Liver (tissue), 9 donors: ENCODE data around the gene PALB2. TPM values are rescaled to one million over a fixed set of nuclear protein-coding genes. Genes with fewer than 3 reads are reported as not detected.

ENCODE experiments used
- DNase-seq: peaks from one replicate; pipeline ENCODE4 v3.0.0-alpha.2; 2017; ENCODE audit warnings: low spot score
- H3K27ac ChIP-seq, 2 donors: one replicate each; pipeline ENCODE4 v1.7.0; 2013; ENCODE audit warnings: inconsistent platforms in 2 of 2, low read length in 2 of 2, control low read depth in 1 of 2, low read depth in 1 of 2, mild to moderate bottlenecking in 1 of 2
- H3K27me3 ChIP-seq, 4 donors: one replicate each; pipeline versions ENCODE4 v1.6.1 to v1.7.0; 2013; ENCODE audit warnings: low read length in 3 of 4, inconsistent platforms in 1 of 4, mild to moderate bottlenecking in 1 of 4, moderate library complexity in 1 of 4; ENCODE audit not compliant: control insufficient read depth in 4 of 4, insufficient read depth in 4 of 4
- H3K36me3 ChIP-seq, 4 donors: one replicate each; pipeline versions ENCODE4 v1.6.1 to v1.7.0; 2013; ENCODE audit warnings: low read length in 3 of 4, mild to moderate bottlenecking in 3 of 4, low read depth in 1 of 4, moderate library complexity in 1 of 4; ENCODE audit not compliant: control insufficient read depth in 4 of 4, insufficient read depth in 3 of 4
- H3K4me1 ChIP-seq, 4 donors: one replicate each; pipeline versions ENCODE4 v1.6.1 to v1.7.0; 2013; ENCODE audit warnings: low read length in 3 of 4, mild to moderate bottlenecking in 3 of 4, moderate library complexity in 1 of 4; ENCODE audit not compliant: control insufficient read depth in 4 of 4, insufficient read depth in 4 of 4
- H3K4me3 ChIP-seq, 3 donors: one replicate each; pipeline versions ENCODE4 v1.6.1 to v1.7.0; 2013; ENCODE audit warnings: low read length in 3 of 3, control low read depth in 1 of 3, low read depth in 1 of 3, mild to moderate bottlenecking in 1 of 3
- H3K9ac ChIP-seq, 2 donors: one replicate each; pipeline ENCODE4 v1.7.0; 2013; ENCODE audit warnings: low read length in 2 of 2, mild to moderate bottlenecking in 2 of 2, moderate library complexity in 2 of 2, control low read depth in 1 of 2, low read depth in 1 of 2
- H3K9me3 ChIP-seq, 4 donors: one replicate each; pipeline versions ENCODE4 v1.6.1 to v1.7.0; 2013; ENCODE audit warnings: low read length in 3 of 4; ENCODE audit not compliant: control insufficient read depth in 4 of 4
- ATF3 ChIP-seq: IDR thresholded peaks from 2 replicates; pipeline ENCODE4 v1.6.1; 2016; ENCODE audit warnings: antibody characterized with exemption
- CTCF ChIP-seq: fragments of 150-350 bp; IDR thresholded peaks from 2 replicates; pipeline ENCODE4 v1.5.1; 2017; ENCODE audit warnings: improper control_type of control experiment, low read depth, low read length; ENCODE audit not compliant: missing input control
- EGR1 ChIP-seq, 2 donors: IDR thresholded peaks; 2 replicates each; pipeline ENCODE4 v1.6.1; 2016 to 2018; ENCODE audit warnings: antibody characterized with exemption in 2 of 2, low read depth in 2 of 2
- FOXA1 ChIP-seq: IDR thresholded peaks from 2 replicates; pipeline ENCODE4 v1.6.1; 2016; ENCODE audit warnings: antibody characterized with exemption
- FOXA2 ChIP-seq: IDR thresholded peaks from 2 replicates; pipeline ENCODE4 v1.6.1; 2016; ENCODE audit warnings: antibody characterized with exemption
- GABPA ChIP-seq, 2 donors: IDR thresholded peaks in 1 of 2; conservative IDR thresholded peaks in 1 of 2; 2 replicates each; pipeline ENCODE4 v1.6.1; 2016; ENCODE audit warnings: antibody characterized with exemption in 2 of 2, mild to moderate bottlenecking in 1 of 2, moderate library complexity in 1 of 2
- HNF4A ChIP-seq, 2 donors: conservative IDR thresholded peaks; 2 replicates each; pipeline ENCODE4 v1.6.1; 2016; ENCODE audit warnings: antibody characterized with exemption in 2 of 2, mild to moderate bottlenecking in 2 of 2
- HNF4G ChIP-seq: IDR thresholded peaks from 2 replicates; pipeline ENCODE4 v1.6.1; 2016; ENCODE audit warnings: antibody characterized with exemption
- JUND ChIP-seq, 2 donors: IDR thresholded peaks; 2 replicates each; pipeline ENCODE4 v1.6.1; 2016; ENCODE audit warnings: antibody characterized with exemption in 2 of 2
- MAX ChIP-seq: IDR thresholded peaks from 2 replicates; pipeline ENCODE4 v1.6.1; 2016; ENCODE audit warnings: antibody characterized with exemption
- NR2F2 ChIP-seq: IDR thresholded peaks from 2 replicates; pipeline ENCODE4 v1.6.1; 2016; ENCODE audit warnings: antibody characterized with exemption
- RAD21 ChIP-seq, 2 donors: IDR thresholded peaks; 2 replicates each; pipeline ENCODE4 v1.6.1; 2016; ENCODE audit warnings: antibody characterized with exemption in 2 of 2, mild to moderate bottlenecking in 2 of 2
- REST ChIP-seq: IDR thresholded peaks from 2 replicates; pipeline ENCODE4 v1.6.1; 2016; ENCODE audit warnings: antibody characterized with exemption, mild to moderate bottlenecking
- RXRA ChIP-seq, 2 donors: IDR thresholded peaks; 2 replicates each; pipeline ENCODE4 v1.6.1; 2017 to 2018; ENCODE audit warnings: antibody characterized with exemption in 2 of 2, mild to moderate bottlenecking in 1 of 2
- SP1 ChIP-seq: IDR thresholded peaks from 2 replicates; pipeline ENCODE4 v1.6.1; 2018; ENCODE audit warnings: antibody characterized with exemption, mild to moderate bottlenecking
- TAF1 ChIP-seq: conservative IDR thresholded peaks from 2 replicates; pipeline ENCODE4 v1.6.1; 2016; ENCODE audit warnings: antibody characterized with exemption, mild to moderate bottlenecking
- YY1 ChIP-seq: IDR thresholded peaks from 2 replicates; pipeline ENCODE4 v1.6.1; 2016; ENCODE audit warnings: antibody characterized with exemption, mild to moderate bottlenecking
- ZBTB33 ChIP-seq: IDR thresholded peaks from 2 replicates; pipeline ENCODE4 v1.6.1; 2016; ENCODE audit warnings: antibody characterized with exemption
- polyA plus RNA-seq, 2 donors: library from polyadenylated mRNA; stranded (reverse) in 1 of 2; unstranded in 1 of 2; fragments of 200-250 nt in 1 of 2; fragments of >200 nt in 1 of 2; fragmentation: Nextera tagmentation in 1 of 2; extraction: Ambion mirVana in 1 of 2; gene quantifications; one replicate each; pipeline versions ENCODE4 v1.2.1 to v1.2.3, GENCODE V29; 2013 to 2015
- total RNA-seq, 2 donors: library from RNA; depleted of rRNA; stranded (reverse); fragments of >200 nt; gene quantifications; one replicate each; pipeline ENCODE4 v1.2.3, GENCODE V29; 2014
- donor health status: healthy.
- donor health status: healthy.
- donor health status: healthy.
- donor health status: healthy.
- donor health status: healthy.

The PALB2 gene
- total and polyA plus RNA-seq, 4 donors, result 4.1 to 7.6 (median 4.7) TPM

- Histone ChIP-seq H3K4me1 (no peaks in the 10 kb centered on the region), H3K9me3 (no peaks in the 10 kb centered on the region), H3K9ac (no peak overlapping the region), H3K36me3 (peaks cover 20 to 44% (median 34%) of the 10 kb centered on the region in 4 donors), H3K27me3 (no peaks in the 10 kb centered on the region), H3K27ac (no peak overlapping the region), H3K4me3 (no peak overlapping the region)
- no peak for DNase-seq
- no peak for TF ChIP-seq REST
- no peak for TF ChIP-seq GABPA (IDR thresholded peaks at IDR 0.05 in 1 of 2, conservative IDR thresholded peaks at IDR 0.05 in 1 of 2)
- no peak for TF ChIP-seq SP1
- no peak for TF ChIP-seq FOXA2
- no peak for TF ChIP-seq EGR1 (IDR thresholded peaks at IDR 0.05; ENCODE audit: low read depth in 2 of 2)
- no peak for TF ChIP-seq ZBTB33
- TF ChIP-seq NR2F2, result no peak
- no peak for TF ChIP-seq JUND (IDR thresholded peaks at IDR 0.05)
- no peak for TF ChIP-seq ATF3
- TF ChIP-seq RAD21 (IDR thresholded peaks at IDR 0.05), result no peak
- TF ChIP-seq YY1, result no peak
- TF ChIP-seq FOXA1, result no peak
- no peak for TF ChIP-seq CTCF
- no peak for TF ChIP-seq TAF1
- TF ChIP-seq RXRA (IDR thresholded peaks at IDR 0.05), result no peak
- no peak for TF ChIP-seq HNF4G
- no peak for TF ChIP-seq HNF4A (conservative IDR thresholded peaks at IDR 0.05)
- no peak for TF ChIP-seq MAX
Observed at GRCh38 chr16:23581764-23582163, 59.3 kb downstream of the PALB2 start.

- no peak for DNase-seq
- Histone ChIP-seq H3K4me3 (no peak overlapping the region), H3K27ac (no peak overlapping the region), H3K36me3 (peaks cover 17 to 35% (median 28%) of the 10 kb centered on the region in 4 donors), H3K9ac (no peak overlapping the region), H3K9me3 (no peaks in the 10 kb centered on the region), H3K27me3 (no peaks in the 10 kb centered on the region), H3K4me1 (no peaks in the 10 kb centered on the region)
- TF ChIP-seq ZBTB33 (no peak), GABPA (IDR thresholded peaks at IDR 0.05 in 1 of 2, conservative IDR thresholded peaks at IDR 0.05 in 1 of 2) (no peak), REST (no peak), YY1 (no peak), TAF1 (no peak), JUND (IDR thresholded peaks at IDR 0.05) (no peak)
Observed at GRCh38 chr16:23580391-23580790, 60.7 kb downstream of the PALB2 start.
